Stimulated activated CD4-positive, alpha-beta T cell treated with anti-CD3 and anti-CD28 coated beads, TNF-alpha, amount 100 ng/mL, for 24 hours (primary cell): ENCODE results near the gene SOCS3.
A peak's percentile ranks its signal among the peaks of the same experiment; 100 is the strongest.

Source experiments
- DNase-seq, 3 experiments: peaks; one replicate each; pipeline ENCODE4 v3.0.0-alpha.2; 2020; ENCODE audit warnings: low read depth in 3 of 3

SOCS3 gene

DNA sequence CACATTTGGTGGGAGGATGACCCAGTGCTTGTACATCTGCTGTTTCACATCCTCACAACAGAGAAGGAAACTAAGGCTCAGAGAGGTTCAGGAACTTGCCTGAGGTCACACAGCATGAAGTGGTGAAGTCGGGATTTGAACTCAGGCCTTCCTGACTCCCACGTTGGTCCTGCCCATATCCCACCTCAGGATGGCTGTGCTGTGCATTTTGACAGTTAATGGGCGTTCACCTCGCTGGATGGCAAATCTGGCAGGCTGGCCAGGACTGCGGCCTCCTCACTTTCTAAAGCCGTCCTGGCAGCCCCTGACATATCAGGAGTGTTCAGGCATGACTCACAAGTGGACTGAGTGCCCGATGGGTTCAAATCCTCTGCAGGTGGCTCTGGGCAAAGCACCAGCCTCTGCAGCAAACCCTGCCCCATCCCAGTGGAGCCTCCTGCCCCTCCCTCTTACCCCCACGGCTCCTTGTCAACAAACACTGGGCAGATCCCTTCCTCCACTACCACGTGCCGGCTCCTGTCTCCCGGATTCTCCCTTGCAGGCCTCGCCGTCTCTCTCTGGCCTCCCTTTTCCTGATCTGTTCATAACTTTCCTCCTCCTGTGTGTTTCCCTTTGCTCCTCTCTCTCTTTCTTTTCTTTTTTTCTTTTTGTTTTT, 29.2 kb downstream of the SOCS3 start:
- no peak for DNase-seq

GRCh38 chr17:78329263-78330059, 30.4 kb downstream of the SOCS3 start:
- no peak for DNase-seq

GRCh38 chr17:78327880-78328279, 32.0 kb downstream of the SOCS3 start:
- DNase-seq = no peak

- no peak for DNase-seq
Observed at GRCh38 chr17:78325076-78325687, 34.7 kb downstream of the SOCS3 start.

DNA sequence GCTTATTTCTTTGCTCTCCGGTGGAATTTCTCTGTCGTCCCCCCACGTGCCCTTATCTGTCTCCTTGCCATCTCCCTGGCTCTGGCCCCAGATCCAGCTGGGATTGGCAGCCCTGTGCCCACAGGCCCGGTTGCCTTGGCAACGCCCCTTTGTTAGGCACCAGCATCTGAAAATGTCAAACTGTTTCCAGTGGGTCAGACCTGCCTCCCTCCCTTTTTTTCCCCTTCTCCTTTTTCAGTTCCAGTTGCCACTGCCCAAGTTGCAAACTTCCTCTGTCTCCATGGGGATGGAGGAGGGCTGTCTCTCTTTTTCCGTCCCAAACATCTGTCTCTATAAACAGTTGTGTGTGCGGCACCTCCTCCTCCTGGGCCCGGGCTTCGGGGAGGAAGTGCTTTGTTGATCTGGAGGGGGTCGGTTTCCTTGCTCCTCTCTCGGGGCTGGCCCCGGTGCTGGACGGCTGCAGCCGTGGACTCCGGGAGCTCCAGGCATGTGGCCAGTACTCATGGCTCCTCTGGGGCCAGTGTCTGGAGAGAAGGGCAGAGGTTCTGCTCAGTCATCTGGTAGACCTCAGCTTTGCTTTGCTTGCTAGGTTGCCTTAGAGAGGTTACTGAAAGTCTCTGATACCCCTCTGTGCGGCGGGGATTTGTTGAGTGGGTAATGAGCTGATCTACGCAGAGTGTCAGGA, 35.3 kb downstream of the SOCS3 start:
- DNase-seq = no peak

- no peak for DNase-seq
Observed at GRCh38 chr17:78323826-78324390, 36.0 kb downstream of the SOCS3 start.

GRCh38 chr17:78322858-78323455, 36.9 kb downstream of the SOCS3 start:
- DNase-seq = no peak

- DNase-seq = no peak
Observed at GRCh38 chr17:78322327-78322857, 37.5 kb downstream of the SOCS3 start.

- DNase-seq = no peak
Observed at GRCh38 chr17:78318843-78319242, 41.0 kb downstream of the SOCS3 start.

DNA sequence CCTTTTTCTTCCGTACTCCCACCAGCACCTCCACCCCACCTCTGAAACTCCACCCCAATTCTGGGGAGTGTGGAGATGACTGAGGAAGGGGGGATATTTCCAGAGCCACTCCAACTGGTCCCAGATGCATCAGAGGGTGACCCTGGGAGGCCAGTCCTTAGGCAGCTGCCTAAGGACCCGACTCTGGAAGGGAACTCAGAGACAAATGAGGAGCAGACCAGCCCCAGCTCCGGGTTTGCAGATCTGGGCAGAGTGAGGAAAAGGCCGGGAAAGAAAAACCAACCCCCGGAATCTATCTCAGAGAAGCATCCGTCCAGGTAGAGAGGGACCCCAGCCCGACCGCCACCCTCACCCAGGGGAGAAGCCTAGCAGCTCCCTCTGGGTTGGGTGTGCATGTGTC, 41.5 kb downstream of the SOCS3 start:
- no peak for DNase-seq

DNA sequence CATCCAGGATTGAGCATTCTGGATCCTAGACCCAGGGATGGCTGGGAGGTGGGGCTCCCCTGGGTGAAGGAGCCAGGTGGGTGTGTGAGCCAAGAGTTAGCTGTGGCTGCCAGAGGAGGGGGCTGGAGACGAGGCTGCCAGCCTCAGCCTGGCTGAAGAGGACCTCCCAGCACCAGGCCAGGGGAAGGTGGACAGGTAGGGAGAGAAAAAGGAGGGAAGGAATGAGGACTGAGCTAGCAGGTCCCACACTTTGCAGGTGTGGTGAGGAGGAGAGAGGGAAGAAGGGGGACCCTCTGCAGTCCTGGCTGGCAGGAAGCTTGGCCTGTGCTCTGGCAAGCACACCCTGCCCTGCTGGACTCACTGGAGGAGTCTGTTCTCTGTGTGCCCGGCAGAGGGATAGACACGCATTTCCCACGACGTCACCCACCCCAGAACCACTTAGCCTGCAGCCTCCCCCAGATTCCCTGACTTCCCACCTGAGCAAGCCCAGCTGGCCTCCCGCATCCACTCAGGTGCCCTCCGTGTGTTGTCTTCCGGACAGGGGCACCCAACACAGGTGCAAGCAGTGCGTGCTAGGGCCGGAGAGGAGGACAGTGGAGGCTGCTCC, 42.0 kb downstream of the SOCS3 start:
- DNase-seq = no peak

DNA sequence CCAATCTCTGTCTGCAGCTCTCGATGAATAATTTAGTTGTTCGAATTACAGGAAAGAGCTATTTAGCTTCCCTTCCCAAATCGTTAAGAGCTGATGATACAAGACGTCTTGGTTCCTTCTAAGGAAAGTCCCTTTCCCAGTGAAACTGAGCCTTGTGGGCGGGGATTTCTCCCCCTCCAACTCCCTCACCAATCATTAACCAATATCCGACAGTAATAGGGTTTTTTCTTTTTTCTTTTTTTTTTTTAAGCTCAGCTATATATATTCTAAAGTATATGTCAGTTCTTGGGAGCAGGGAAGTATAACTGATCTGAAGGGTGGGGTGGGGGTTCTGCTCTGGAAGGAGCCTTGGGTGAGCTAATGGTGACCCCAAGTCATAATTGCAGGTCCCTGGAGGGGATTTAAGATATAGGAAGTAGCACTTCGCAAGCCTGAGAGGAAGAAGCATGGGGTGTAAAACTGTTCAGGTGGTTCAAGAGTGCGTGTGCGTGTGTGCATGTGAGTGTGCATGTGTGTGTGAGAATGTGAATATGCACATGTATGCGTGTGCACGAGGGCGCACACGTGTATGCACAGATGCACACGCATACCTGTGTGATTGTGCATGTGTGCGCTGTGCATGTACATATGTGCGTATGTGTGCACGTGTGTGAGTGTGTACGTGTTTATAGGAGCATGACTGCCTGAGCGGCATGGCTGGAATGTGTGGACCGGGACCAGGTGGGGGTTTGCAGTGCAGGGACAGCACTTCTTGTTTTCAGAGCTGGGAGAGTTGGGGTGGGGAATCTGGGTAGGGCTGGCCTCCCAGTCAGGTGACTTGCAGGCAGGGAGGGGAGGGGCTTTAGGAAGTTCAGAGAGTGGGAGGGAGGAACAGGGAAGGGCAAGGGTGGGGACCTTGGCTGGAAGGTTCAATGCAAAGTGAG, 42.7 kb downstream of the SOCS3 start:
- DNase-seq = no peak

DNA sequence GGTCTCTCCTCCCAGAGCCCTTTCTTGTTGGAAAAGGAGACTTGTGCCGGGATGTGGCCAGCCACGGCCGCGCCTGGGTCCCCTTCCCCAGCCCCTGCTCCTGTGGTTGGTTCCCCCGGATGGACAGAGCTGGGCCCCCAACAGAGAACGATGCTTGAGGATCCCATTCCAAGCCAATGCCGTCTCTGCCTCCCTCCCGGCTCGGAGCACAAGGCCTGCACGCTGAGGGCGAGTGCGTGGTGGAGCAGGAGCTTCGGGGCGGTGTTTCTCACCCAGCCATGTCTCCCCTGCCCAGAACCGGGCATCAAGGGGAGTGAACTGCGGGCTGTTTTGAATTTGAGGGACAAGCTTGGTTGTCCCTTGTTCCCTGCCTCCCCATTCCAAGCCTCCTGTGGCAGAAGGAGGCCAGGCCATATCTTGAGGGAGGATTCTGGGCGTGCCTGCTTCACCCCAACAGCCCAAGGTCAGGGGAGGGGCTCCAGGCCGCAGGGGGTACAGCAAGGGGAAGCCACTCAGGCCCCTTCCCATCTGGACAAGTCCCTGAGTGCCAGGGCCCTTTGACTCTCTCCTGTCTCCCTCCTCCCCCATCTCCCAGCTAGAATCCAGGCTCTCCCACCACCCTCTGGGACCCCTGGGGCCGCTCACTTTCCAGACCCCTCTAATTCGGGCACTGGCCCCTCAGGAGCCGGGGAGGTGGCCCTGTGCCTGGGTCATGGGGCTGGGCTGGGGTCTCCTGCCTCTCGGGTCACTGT, 43.6 kb downstream of the SOCS3 start:
- no peak for DNase-seq

DNA sequence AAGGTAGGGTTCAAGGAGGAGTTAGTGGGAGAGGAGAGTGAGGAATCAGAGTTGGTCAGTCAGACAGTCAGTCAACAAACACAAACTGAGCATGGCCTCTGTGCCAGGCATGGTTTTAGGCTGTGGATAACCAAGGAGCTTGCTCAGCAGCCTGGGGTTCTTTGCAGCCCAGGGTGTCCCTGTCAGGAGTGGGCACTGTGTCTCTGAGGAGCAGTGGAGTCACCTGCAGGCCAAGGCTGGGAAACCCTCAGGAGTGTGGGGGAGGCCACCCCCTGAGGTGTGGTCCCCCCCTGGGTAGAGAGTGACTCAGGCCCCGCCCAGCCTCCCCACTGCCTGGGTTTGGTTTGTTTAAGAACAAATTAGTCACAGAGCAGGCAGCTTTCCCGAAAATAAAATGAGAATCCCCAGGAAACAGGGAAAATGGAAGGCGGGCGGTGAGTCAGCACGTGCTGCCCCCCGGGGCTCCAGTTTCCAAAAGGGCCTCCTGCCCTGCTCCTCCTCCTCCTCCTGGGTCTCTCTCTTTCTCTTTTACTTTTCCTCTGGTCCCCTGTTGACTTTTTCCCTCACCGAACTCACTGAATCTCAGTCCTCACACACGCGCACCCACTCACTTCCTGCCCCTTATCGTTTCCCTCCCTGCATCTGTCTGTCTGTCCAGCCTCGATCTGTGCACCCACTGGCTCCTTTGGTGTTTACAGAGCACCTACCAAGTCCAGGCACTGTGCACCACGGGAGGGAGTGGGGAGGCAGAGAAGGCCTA, 44.3 kb downstream of the SOCS3 start:
- peak; percentile 21 to 69 (median 38) for DNase-seq

DNA sequence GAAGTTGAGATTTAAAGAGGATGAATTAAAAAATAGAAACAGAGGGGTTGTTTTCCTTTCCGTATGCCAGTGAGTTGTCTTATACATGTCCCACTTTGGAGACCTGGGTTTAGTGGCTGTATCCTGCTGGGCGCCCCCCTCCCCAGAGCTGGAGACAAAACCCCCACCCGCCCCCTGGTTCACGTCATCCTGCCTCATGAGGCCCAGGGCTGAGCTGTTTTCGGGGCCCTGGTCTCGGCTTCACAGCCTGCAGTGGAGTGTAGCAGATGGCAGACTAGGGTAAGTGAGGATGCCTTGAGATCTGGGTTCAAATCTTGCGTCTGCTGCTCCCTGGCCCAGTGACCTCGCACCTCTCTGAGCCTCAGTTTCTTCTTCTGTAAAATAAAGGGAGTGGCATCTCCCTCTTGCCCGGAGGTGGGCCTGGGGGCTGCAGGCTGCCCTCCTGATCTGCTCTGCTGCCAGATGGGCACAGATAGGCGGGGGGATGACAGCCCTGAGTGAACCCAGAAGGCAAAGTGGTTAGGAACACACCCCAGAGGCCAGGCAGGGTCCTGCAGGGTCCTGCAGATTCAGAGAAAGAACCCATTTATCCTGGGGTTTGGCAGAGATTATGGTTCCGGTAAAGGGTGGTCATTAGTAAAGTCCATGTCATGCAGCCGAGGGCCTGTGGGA, 45.1 kb downstream of the SOCS3 start:
- no peak for DNase-seq

DNA sequence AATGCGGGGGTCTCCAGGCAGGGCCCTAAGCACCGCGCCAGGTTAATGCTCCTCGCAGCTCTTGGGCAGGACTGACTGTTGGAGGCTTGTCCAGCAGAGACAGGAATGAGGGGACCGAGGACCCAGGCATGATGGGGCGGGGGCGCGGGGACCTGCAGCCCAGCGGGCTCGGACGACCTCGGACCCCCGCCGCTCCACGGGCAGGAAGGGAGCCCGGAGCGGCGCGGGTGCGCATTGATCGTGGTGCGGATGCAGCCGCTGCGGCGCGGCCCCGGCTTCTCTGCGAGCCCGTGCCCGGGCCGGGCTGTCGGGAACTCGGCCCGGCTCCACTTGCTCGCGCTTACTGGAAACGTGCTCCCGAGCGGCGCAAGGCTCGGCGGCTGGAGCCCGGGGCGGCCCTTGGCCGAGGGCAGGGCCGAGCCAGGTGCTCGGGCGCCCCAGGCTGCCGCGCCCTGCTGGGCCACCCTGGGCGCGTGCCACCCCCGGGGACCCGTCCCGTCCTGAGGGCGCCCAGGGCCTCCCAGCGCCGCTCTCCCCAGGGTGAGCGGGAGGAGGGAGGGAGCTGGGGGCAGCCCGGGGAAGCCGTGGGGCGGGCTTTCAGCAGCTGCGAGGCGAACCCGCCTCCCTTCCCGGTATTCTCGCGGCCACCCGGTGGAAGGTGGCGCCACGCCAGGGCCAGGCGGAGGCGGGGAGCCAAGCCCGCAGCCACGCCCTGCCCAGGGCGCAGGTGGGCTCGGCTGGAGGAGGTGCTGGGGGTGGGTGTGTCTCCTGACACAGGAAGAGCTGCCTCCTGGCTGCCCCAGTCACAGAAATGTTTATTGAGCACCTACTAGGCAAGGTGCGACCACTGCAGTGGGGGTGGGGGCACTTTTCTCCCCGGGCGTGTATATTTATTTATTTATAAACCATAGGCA, 45.9 kb downstream of the SOCS3 start:
- DNase-seq = peak in 2 of 3 experiments; percentile 43 to 81
